Measurements from ENCODE around the gene SLIT3.

DNA sequence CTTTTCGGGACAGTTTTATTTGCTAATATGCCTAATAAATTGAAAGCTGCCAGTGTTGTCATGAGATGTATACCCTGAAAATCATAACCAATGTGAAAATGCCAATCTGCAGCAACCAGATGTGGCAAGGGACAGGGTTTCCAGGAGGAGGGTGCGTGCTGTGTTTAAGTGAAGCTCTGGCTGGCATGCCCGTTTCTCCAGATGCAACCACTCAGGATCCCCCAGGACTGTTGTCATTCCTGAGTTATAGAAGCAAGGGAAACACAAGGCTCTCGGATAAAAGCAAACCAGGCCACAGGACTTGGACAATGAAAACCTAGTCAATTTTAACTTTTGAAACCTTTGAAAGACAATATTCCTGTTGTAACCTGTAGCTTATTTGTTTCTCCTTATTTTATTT is 360.2 kb downstream of the SLIT3 start:
- TF ChIP-seq CTCF (IDR thresholded peaks at IDR 0.05) (no peak), EP300 (IDR thresholded peaks at IDR 0.05) (no peak), POLR2A (IDR thresholded peaks at IDR 0.05; ENCODE audit: low read depth) (no peak)

All from esophagus muscularis mucosa (tissue), 4 donors.